GM12878 (cell line): ENCODE data around the gene CHDH. TPM values are rescaled to one million over a fixed set of nuclear protein-coding genes. Genes with fewer than 3 reads are reported as not detected.

Source experiments
- ATAC-seq: fragments of 200-7000 bp; cut with Tn5 transposase; 3 replicates; pipeline ENCODE4 v1.9.1; 2020; ENCODE audit warnings: mild to moderate bottlenecking, moderate library complexity
- BruUV-seq: library from RNA; stranded (reverse); fragments of 400-500 nt; replicated peaks from 2 replicates; lab custom pipeline; 2021; lab: Mats Ljungman, UMichigan
- CTCF ChIA-PET: fragments of 300-600 bp; sonication (Branson Sonifier 250); formaldehyde crosslinking; extraction: SDS; loops from one replicate; lab custom pipeline; 2021; ENCODE audit warnings: inconsistent platforms; lab: Yijun Ruan, JAX
- POLR2A ChIA-PET: fragments of 350-600 bp; formaldehyde crosslinking; extraction: SDS; loops from one replicate; lab custom pipeline; 2021; ENCODE audit warnings: inconsistent platforms; lab: Charles Lee
- RAD21 ChIA-PET: fragments of 300-600 bp; sonication (Branson Sonifier 250); formaldehyde crosslinking; loops from one replicate; lab custom pipeline; 2023; ENCODE audit warnings: antibody characterized with exemption; ENCODE audit not compliant: unreplicated experiment; lab: Charles Lee
- SMC1A ChIA-PET: fragments of 300-600 bp; sonication (Branson Sonifier 250); formaldehyde crosslinking; loops from one replicate; lab custom pipeline; 2023; ENCODE audit not compliant: unreplicated experiment, uncharacterized antibody; lab: Charles Lee
- DNase-seq: peaks from one replicate; pipeline ENCODE4 v3.0.0-alpha.2; 2011; ENCODE audit warnings: low read depth, low spot score
- FAIRE-seq: peaks from 3 replicates; lab custom pipeline; 2011; peaks lifted over from hg19 to GRCh38; lab: Jason Lieb, UNC
- H2AFZ ChIP-seq: 2 replicates; pipeline ENCODE4 v1.6.0; 2011; ENCODE audit warnings: low read depth, low read length, control low read depth; ENCODE audit not compliant: control insufficient read depth
- H3K27ac ChIP-seq: 2 replicates; pipeline ENCODE4 v1.5.1; 2011; ENCODE audit warnings: control low read depth; ENCODE audit not compliant: control insufficient read depth, insufficient read depth
- H3K27me3 ChIP-seq, 2 experiments: replicated peaks in 1 of 2; 2 replicates each; pipeline versions ENCODE4 v1.6.0 to v1.6.1; 2011; ENCODE audit warnings: low read length in 1 of 2; ENCODE audit not compliant: control insufficient read depth in 2 of 2, insufficient read depth in 2 of 2
- H3K36me3 ChIP-seq, 2 experiments: 2 replicates each; pipeline ENCODE4 v1.5.1; 2011; ENCODE audit warnings: low read length in 1 of 2; ENCODE audit not compliant: control insufficient read depth in 2 of 2, insufficient read depth in 2 of 2
- H3K4me1 ChIP-seq: 2 replicates; pipeline ENCODE4 v1.6.1; 2011; ENCODE audit warnings: mild to moderate bottlenecking, low read length, moderate library complexity, mixed read lengths; ENCODE audit not compliant: control insufficient read depth, insufficient read depth
- H3K4me2 ChIP-seq: 2 replicates; pipeline ENCODE4 v1.6.0; 2011; ENCODE audit warnings: control low read depth; ENCODE audit not compliant: control insufficient read depth, insufficient read depth
- H3K4me3 ChIP-seq: fragments of 200-600 bp; sonication (generic); 2 replicates; pipeline ENCODE4 v1.5.1; 2016
- H3K79me2 ChIP-seq: 2 replicates; pipeline ENCODE4 v1.6.0; 2011; ENCODE audit warnings: low read length; ENCODE audit not compliant: control insufficient read depth, insufficient read depth
- H3K9ac ChIP-seq: 2 replicates; pipeline ENCODE4 v1.8.0; 2011; ENCODE audit warnings: low read length, control low read depth, mixed read lengths; ENCODE audit not compliant: control insufficient read depth, insufficient read depth
- H3K9me3 ChIP-seq: replicated peaks from 3 replicates; pipeline ENCODE4 v1.5.1; 2011; ENCODE audit warnings: mild to moderate bottlenecking, low read length; ENCODE audit not compliant: control insufficient read depth, insufficient read depth
- H4K20me1 ChIP-seq: 2 replicates; pipeline ENCODE4 v1.6.0; 2011; ENCODE audit not compliant: control insufficient read depth, insufficient read depth
- ATF7 ChIP-seq: fragments of 450-650 bp; IDR thresholded peaks from 2 replicates; pipeline ENCODE4 v1.6.1; 2016; ENCODE audit warnings: low read depth, mild to moderate bottlenecking
- MEF2B ChIP-seq: fragments of 450-650 bp; IDR thresholded peaks from 2 replicates; pipeline ENCODE4 v1.6.1; 2018; ENCODE audit warnings: mild to moderate bottlenecking, moderate library complexity; ENCODE audit not compliant: partially characterized antibody, poor library complexity, severe bottlenecking
- NFIC ChIP-seq: IDR thresholded peaks from 2 replicates; pipeline ENCODE4 v1.6.1; 2012; ENCODE audit warnings: low read depth, mild to moderate bottlenecking, inconsistent platforms, low read length, moderate library complexity
- RELA ChIP-seq: fragments of 450-650 bp; IDR thresholded peaks from 2 replicates; pipeline ENCODE4 v1.8.0; 2014; ENCODE audit warnings: borderline replicate concordance; ENCODE audit not compliant: partially characterized antibody
- SPI1 ChIP-seq: IDR thresholded peaks from 2 replicates; pipeline ENCODE4 v1.6.1; 2011; ENCODE audit warnings: low read depth, mild to moderate bottlenecking, low read length, moderate library complexity, borderline replicate concordance; ENCODE audit not compliant: insufficient read depth
- TBL1XR1 ChIP-seq: IDR thresholded peaks from 2 replicates; pipeline ENCODE4 v1.6.1; 2012; ENCODE audit warnings: low read depth, low read length, improper control_type of control experiment
- WGBS: methylation state at CpG from one replicate; pipeline ENCODE4 v1.1.6; 2016; ENCODE audit warnings: low lambda C conversion rate; ENCODE audit not compliant: insufficient replicate concordance, insufficient coverage; ENCODE audit errors: missing lambda C conversion rate; 5-methylcytosine and 5-hydroxymethylcytosine counted together
- in situ Hi-C: fragments of 300-500 bp; cut with MboI; formaldehyde crosslinking; loops from 9 replicates; pipeline ENCODE4 v1.14.3; 2018; ENCODE audit warnings: mixed read lengths
- intact Hi-C: fragments of 100-400 bp; cut with micrococcal nuclease; formaldehyde crosslinking; loops from one replicate; pipeline ENCODE4 v1.14.2; 2022; ENCODE audit not compliant: unreplicated experiment
- polyA plus RNA-seq, 11 experiments: library from polyadenylated mRNA; depleted of rRNA in 4 of 11; unstranded in 6 of 11; stranded (reverse) in 5 of 11; fragments of >200 nt; fragmentation: Nextera tagmentation in 4 of 11; fragmentation: Illumina TruSeq in 1 of 11; extraction: Ambion mirVana in 4 of 11; extraction: Trizol in 1 of 11; gene quantifications; 1 replicate in 1 of 11; 2 replicates in 10 of 11; pipeline versions ENCODE4 v1.2.1 to v1.2.3, GENCODE V29; 2011 to 2016; ENCODE audit warnings: inconsistent platforms in 2 of 11, missing spikeins in 2 of 11, low read depth in 1 of 11
- total RNA-seq, 4 experiments: library from RNA; depleted of rRNA in 3 of 4; stranded (reverse); fragments of >200 nt in 3 of 4; fragmentation: Illumina TruSeq in 1 of 4; extraction: Trizol in 1 of 4; gene quantifications; 2 replicates each; pipeline versions ENCODE4 v1.2.1 to v1.2.3, GENCODE V29; 2013 to 2021
- TF ChIP-seq, protein P1 (sequence below): IDR thresholded peaks from 2 replicates; pipeline ENCODE4 v1.6.1; 2012; ENCODE audit warnings: low read depth, low read length, improper control_type of control experiment

The CHDH gene
- total and polyA plus RNA-seq, 10 of the 15 experiments (the other 5 are each of a cell fraction or from before 2014, with no cell fraction given) = 0.95 to 8.3 (median 2.9) TPM

DNA sequence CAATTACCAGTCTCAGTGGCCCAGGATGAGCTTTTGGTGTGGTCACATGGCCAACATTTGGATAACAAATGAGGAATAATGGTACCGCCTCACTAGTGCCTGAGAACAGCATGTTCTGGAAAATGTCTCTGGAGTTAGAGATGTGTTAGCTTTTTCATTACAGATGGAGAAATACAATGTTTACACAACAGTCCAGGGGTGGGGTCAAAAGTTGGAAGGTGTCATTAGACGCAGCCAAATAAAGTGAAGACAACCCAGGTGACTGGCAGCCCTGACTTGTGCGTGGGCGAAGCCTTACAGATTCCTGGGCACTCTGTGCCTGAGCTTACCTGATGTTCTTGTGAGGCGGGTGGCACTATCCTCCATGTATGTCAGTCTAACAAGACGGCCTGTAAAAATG is 13.0 kb upstream of the CHDH start:
- peaks cover 0 to 7% of the 10 kb centered on the region in 2 experiments; a peak in 3 of 4 replicates for H3K36me3 ChIP-seq
- no peaks in the 10 kb centered on the region for H3K9me3 ChIP-seq
- intact Hi-C loops (no loop called here), in situ Hi-C loops (no loop called here)
- no peaks in the 10 kb centered on the region for H4K20me1 ChIP-seq
- ChIA-PET CTCF (no interaction called here), RAD21 (no interaction called here), POLR2A (no interaction called here), SMC1A (interaction anchor here (1.3 kb wide), 1 partner anchor 15 kb away, joined by 3 read pairs; no protein-coding TSS in a partner anchor)
- DNase-seq = no peak
- H3K79me2 ChIP-seq = no peaks in the 10 kb centered on the region
- no peaks in the 10 kb centered on the region for H3K27me3 ChIP-seq
- no peak for ATAC-seq
- no peak overlapping the region for H3K4me2 ChIP-seq
- peaks cover 14% of the 10 kb centered on the region for H3K4me1 ChIP-seq
- H3K9ac ChIP-seq = no peak overlapping the region
- FAIRE-seq = no peak
- TF ChIP-seq ATF7 (no peak), NFIC (no peak), SPI1 (no peak), TBL1XR1 (no peak), RELA (no peak), MEF2B (no peak)
- TF ChIP-seq, protein P1, sequence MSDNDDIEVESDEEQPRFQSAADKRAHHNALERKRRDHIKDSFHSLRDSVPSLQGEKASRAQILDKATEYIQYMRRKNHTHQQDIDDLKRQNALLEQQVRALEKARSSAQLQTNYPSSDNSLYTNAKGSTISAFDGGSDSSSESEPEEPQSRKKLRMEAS = no peak
- WGBS = 98% methylated on average over 6 of the region's 6 CpGs
- H2AFZ ChIP-seq = no peak overlapping the region
- BruUV-seq = TSS peak; percentile 30
- H3K27ac ChIP-seq = no peak overlapping the region
- H3K4me3 ChIP-seq = no peak overlapping the region
